OCI-LY1 (cell line): Measurements from ENCODE around the gene KRT73.

Source experiments
- H2AFZ ChIP-seq: fragments of 200-600 bp; sonication (generic), shearing (Covaris generic); 2 replicates; pipeline ENCODE4 v1.6.0; 2014; ENCODE audit warnings: antibody characterized with exemption, mild to moderate bottlenecking, low read length
- H3F3A ChIP-seq: fragments of 200-600 bp; sonication (generic), shearing (Covaris generic); 2 replicates; pipeline ENCODE4 v1.6.0; 2014; ENCODE audit warnings: mild to moderate bottlenecking, antibody characterized with exemption, low read length, moderate library complexity; ENCODE audit not compliant: insufficient read depth
- H3K27ac ChIP-seq: fragments of 200-600 bp; sonication (generic); 2 replicates; pipeline ENCODE4 v1.5.1; 2014; ENCODE audit warnings: low read length, mixed run types, mild to moderate bottlenecking, low read depth; ENCODE audit not compliant: poor library complexity, severe bottlenecking
- H3K27me3 ChIP-seq: fragments of 200-600 bp; sonication (generic); 2 replicates; pipeline ENCODE4 v1.6.0; 2014; ENCODE audit warnings: antibody characterized with exemption, mild to moderate bottlenecking, low read length, moderate library complexity; ENCODE audit not compliant: insufficient read depth
- H3K36me3 ChIP-seq: fragments of 200-600 bp; sonication (generic); 2 replicates; pipeline ENCODE4 v1.6.1; 2014; ENCODE audit warnings: mild to moderate bottlenecking, antibody characterized with exemption, low read length, moderate library complexity, mixed read lengths; ENCODE audit not compliant: insufficient read depth
- H3K4me1 ChIP-seq: fragments of 200-600 bp; sonication (generic); 2 replicates; pipeline ENCODE4 v1.5.1; 2014; ENCODE audit warnings: mild to moderate bottlenecking, low read length, moderate library complexity; ENCODE audit not compliant: insufficient read depth, severe bottlenecking
- H3K4me2 ChIP-seq: fragments of 200-600 bp; sonication (generic), shearing (Covaris generic); 2 replicates; pipeline ENCODE4 v1.6.1; 2014; ENCODE audit warnings: low read length
- H3K4me3 ChIP-seq: fragments of 200-600 bp; sonication (generic); 2 replicates; pipeline ENCODE4 v1.5.1; 2014; ENCODE audit warnings: low read length, low read depth, mild to moderate bottlenecking, mixed read lengths; ENCODE audit not compliant: poor library complexity, severe bottlenecking
- H3K79me2 ChIP-seq: fragments of 200-600 bp; shearing (Covaris generic); 2 replicates; pipeline ENCODE4 v1.6.1; 2016; ENCODE audit warnings: mixed run types, low read length, mixed read lengths; ENCODE audit not compliant: insufficient read depth
- H3K9ac ChIP-seq: fragments of 200-600 bp; sonication (generic), shearing (Covaris generic); 2 replicates; pipeline ENCODE4 v1.6.1; 2014; ENCODE audit warnings: mild to moderate bottlenecking, low read length, mixed read lengths
- H3K9me2 ChIP-seq: fragments of 200-600 bp; sonication (generic), shearing (Covaris generic); 2 replicates; pipeline ENCODE4 v1.6.1; 2014; ENCODE audit warnings: low read depth, mild to moderate bottlenecking, low read length, mixed read lengths
- H3K9me3 ChIP-seq: fragments of 200-600 bp; shearing (Covaris generic); 2 replicates; pipeline ENCODE4 v1.6.1; 2014; ENCODE audit warnings: low read length, mixed read lengths
- H4K20me1 ChIP-seq: fragments of 200-600 bp; sonication (generic), shearing (Covaris generic); 2 replicates; pipeline ENCODE4 v1.6.0; 2016; ENCODE audit warnings: mild to moderate bottlenecking, low read length; ENCODE audit not compliant: insufficient read depth
- CTCF ChIP-seq: fragments of 200-600 bp; sonication (generic), shearing (Covaris generic); IDR thresholded peaks from 2 replicates; pipeline ENCODE4 v1.5.1; 2017; ENCODE audit warnings: mild to moderate bottlenecking, antibody characterized with exemption, low read length, moderate library complexity, mixed read lengths
- EZH2 ChIP-seq: fragments of 200-600 bp; sonication (generic), shearing (Covaris generic); IDR thresholded peaks from 2 replicates; pipeline ENCODE4 v1.8.0; 2017; ENCODE audit warnings: borderline replicate concordance, mixed run types, mild to moderate bottlenecking, antibody characterized with exemption, low read length, moderate library complexity, mixed read lengths

The KRT73 gene

GRCh38 chr12:52570511-52570910, 47.8 kb downstream of the KRT73 start:
- no peak overlapping the region for H3K9ac ChIP-seq
- TF ChIP-seq CTCF (no peak), EZH2 (no peak)
- no peaks in the 10 kb centered on the region; the same call in 1 of the 2 replicates for H3K27me3 ChIP-seq
- H3K4me3 ChIP-seq, result no peak overlapping the region
- no peaks in the 10 kb centered on the region for H3F3A ChIP-seq
- no peaks in the 10 kb centered on the region for H3K9me2 ChIP-seq
- no peak overlapping the region for H3K27ac ChIP-seq
- no peaks in the 10 kb centered on the region for H3K9me3 ChIP-seq
- no peaks in the 10 kb centered on the region for H4K20me1 ChIP-seq
- no peaks in the 10 kb centered on the region for H3K79me2 ChIP-seq
- H2AFZ ChIP-seq, result no peak overlapping the region
- H3K4me1 ChIP-seq, result no peaks in the 10 kb centered on the region
- H3K4me2 ChIP-seq, result no peak overlapping the region
- H3K36me3 ChIP-seq, result no peaks in the 10 kb centered on the region

GRCh38 chr12:52568111-52568510, 50.2 kb downstream of the KRT73 start:
- Histone ChIP-seq H3K4me2 (no peak overlapping the region), H3K36me3 (no peaks in the 10 kb centered on the region), H3K4me3 (no peak overlapping the region), H3K9ac (no peak overlapping the region), H2AFZ (no peak overlapping the region), H3K27ac (no peak overlapping the region), H4K20me1 (no peaks in the 10 kb centered on the region), H3K27me3 (no peaks in the 10 kb centered on the region; the same call in 1 of the 2 replicates), H3K79me2 (no peaks in the 10 kb centered on the region), H3K9me2 (no peaks in the 10 kb centered on the region), H3K9me3 (no peaks in the 10 kb centered on the region), H3K4me1 (no peaks in the 10 kb centered on the region), H3F3A (no peaks in the 10 kb centered on the region)
- TF ChIP-seq CTCF (no peak), EZH2 (no peak)

GRCh38 chr12:52566847-52567291, 51.5 kb downstream of the KRT73 start:
- no peaks in the 10 kb centered on the region for H3F3A ChIP-seq
- H4K20me1 ChIP-seq, result no peaks in the 10 kb centered on the region
- no peak overlapping the region for H2AFZ ChIP-seq
- H3K79me2 ChIP-seq, result no peaks in the 10 kb centered on the region
- TF ChIP-seq CTCF (no peak), EZH2 (no peak)
- H3K9ac ChIP-seq, result no peak overlapping the region
- H3K27ac ChIP-seq, result no peak overlapping the region
- no peaks in the 10 kb centered on the region for H3K36me3 ChIP-seq
- no peak overlapping the region for H3K4me3 ChIP-seq
- H3K4me2 ChIP-seq, result no peak overlapping the region
- no peaks in the 10 kb centered on the region for H3K9me2 ChIP-seq
- no peaks in the 10 kb centered on the region; the same call in 1 of the 2 replicates for H3K27me3 ChIP-seq
- H3K9me3 ChIP-seq, result no peaks in the 10 kb centered on the region
- H3K4me1 ChIP-seq, result no peaks in the 10 kb centered on the region
